GM13977 (cell line): ENCODE results near the gene WFDC11.

ENCODE experiments used
- DNase-seq: peaks from one replicate; pipeline ENCODE4 v3.0.0; 2012; ENCODE audit warnings: low spot score
- in situ Hi-C: fragments of 300-500 bp; cut with MboI; formaldehyde crosslinking; loops from one replicate; pipeline ENCODE4 v1.12.0; 2022; ENCODE audit warnings: low sequenced_read_pairs, low pct_unique_long_range_greater_than_20kb, mixed read lengths, inconsistent platforms; ENCODE audit not compliant: unreplicated experiment
- TF ChIP-seq, protein P1 (sequence below): IDR thresholded peaks from 2 replicates; pipeline ENCODE4 v1.5.1; 2012; ENCODE audit warnings: mild to moderate bottlenecking, control low read depth; ENCODE audit not compliant: insufficient read depth; ENCODE audit errors: extremely low read depth, missing control alignments

The WFDC11 gene

DNA sequence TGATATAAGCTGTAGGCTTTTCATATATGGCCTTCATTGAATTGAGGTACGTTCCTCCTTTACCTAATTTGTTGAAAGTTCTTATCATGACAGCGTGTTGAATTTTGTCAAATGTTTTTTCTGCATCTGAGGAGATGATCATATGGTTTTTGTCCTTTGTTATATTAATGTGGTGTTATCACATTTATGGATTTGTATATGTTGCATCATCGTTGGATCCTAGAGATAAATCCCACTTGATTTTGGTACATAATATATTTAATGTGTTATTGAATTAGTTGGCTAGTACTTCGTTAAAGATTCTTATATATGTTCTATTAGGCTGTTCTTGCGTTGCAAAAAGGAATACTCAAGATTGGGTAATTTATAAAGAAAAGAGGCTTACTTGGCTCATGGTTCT, 30.4 kb downstream of the WFDC11 start:
- in situ Hi-C loops = no loop called here
- no peak for DNase-seq
- TF ChIP-seq, protein P1, sequence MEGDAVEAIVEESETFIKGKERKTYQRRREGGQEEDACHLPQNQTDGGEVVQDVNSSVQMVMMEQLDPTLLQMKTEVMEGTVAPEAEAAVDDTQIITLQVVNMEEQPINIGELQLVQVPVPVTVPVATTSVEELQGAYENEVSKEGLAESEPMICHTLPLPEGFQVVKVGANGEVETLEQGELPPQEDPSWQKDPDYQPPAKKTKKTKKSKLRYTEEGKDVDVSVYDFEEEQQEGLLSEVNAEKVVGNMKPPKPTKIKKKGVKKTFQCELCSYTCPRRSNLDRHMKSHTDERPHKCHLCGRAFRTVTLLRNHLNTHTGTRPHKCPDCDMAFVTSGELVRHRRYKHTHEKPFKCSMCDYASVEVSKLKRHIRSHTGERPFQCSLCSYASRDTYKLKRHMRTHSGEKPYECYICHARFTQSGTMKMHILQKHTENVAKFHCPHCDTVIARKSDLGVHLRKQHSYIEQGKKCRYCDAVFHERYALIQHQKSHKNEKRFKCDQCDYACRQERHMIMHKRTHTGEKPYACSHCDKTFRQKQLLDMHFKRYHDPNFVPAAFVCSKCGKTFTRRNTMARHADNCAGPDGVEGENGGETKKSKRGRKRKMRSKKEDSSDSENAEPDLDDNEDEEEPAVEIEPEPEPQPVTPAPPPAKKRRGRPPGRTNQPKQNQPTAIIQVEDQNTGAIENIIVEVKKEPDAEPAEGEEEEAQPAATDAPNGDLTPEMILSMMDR = no peak

DNA sequence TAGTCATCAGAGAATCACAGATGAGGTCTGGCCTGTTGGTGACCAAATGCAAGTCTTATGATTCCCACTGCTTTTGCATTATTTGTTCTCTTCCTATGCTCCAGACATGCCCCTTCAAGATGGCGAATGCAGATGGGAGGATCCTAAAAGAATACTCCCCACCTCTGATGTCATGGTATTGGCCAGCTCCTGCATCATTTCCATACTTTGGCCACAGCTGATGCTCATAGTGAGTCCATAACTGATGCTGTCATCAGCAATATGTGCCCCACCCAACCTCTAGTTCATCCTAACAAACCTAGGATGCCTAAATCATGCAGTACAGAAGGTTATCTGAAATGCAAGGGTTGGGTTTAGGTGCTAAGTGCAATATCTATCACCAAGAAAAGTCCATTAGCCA, 33.5 kb downstream of the WFDC11 start:
- TF ChIP-seq, protein P1 = no peak
- no peak for DNase-seq
- in situ Hi-C loops = no loop called here

DNA sequence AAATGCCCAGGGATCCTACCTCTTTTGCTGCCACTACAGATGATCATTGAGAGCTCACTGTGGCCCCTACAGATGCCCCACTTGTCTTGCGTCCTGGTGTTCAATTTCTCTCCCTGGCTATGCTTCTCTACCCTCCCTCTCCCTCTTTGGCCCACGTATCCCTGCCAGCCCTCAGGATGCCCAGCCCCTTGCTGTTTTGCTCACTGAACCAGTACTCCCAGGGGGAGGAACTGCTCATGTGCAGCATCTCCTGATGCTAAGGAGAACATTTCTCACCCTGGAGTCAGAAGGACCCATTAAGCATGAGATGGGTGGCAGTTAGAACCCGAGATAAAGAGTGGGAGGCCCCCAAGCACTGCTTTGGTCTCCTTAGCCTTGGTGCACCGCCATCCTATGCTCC, 38.9 kb downstream of the WFDC11 start, which contains the start of gene WFDC9:
WFDC9 (minus strand) TSS at position 101 of the 400 bp plus-strand sequence. CDS start 21,103 bp downstream, outside the sequence.
- TF ChIP-seq, protein P1 = no peak
- in situ Hi-C loops = no loop called here

DNA sequence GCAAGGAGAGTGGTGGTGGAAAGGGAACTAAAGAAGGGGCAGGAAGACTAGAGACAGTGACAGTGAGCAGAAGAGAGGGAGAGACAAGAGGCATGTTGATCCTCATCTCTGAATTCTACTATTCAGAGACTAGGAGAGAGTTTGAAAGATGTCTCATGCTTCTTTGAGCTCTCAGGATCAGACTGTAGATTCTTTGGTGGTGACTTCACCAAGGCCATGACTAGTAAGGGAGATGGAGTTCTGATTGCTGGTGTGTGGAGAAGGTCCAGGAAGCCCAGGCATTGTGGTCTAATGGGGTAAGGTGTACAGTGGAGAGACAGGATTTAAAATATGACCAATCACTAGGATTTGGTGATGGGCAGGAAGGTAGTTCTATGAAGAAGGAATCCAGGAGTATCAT, 39.7 kb downstream of the WFDC11 start:
- in situ Hi-C loops = no loop called here
- TF ChIP-seq, protein P1 = no peak
- no peak for DNase-seq

More for the DNA sequence above, 38.9 kb downstream of the WFDC11 start, which contains the start of gene WFDC9:
- no peak for DNase-seq

DNA sequence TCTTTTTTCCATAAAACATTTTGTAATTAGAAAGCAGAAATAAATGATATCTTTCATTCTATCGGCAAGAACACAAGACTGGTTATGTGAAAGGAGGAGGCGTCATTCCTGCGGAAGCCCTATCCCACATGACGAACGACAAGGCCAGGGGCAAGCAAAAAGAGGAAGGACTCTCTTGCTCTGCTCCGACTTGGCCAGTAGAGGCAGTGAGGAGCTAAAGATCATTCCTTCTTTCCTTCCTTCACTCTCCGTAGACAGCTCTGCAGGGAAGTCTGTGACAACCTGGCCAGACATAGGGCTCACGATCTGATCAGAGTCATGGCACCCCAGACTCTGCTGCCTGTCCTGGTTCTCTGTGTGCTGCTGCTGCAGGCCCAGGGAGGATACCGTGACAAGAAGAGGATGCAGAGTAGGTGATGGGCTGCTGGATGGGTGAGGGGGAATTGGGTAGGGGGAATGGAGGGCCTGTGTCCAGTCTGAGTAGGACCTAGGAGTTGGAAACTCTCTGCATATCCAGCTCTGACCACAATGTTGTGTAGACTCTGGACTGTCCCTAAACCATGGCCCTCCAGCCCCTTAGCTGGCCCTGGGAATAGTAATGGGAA, 40.4 kb downstream of the WFDC11 start, which contains the start of gene WFDC10A:
WFDC10A (plus strand) TSS at position 244 of the 605 bp plus-strand sequence; CDS start at position 319, 75 bp downstream.
- TF ChIP-seq, protein P1 = peak; percentile 82
- peak; percentile 50 for DNase-seq
- in situ Hi-C loops = no loop called here

DNA sequence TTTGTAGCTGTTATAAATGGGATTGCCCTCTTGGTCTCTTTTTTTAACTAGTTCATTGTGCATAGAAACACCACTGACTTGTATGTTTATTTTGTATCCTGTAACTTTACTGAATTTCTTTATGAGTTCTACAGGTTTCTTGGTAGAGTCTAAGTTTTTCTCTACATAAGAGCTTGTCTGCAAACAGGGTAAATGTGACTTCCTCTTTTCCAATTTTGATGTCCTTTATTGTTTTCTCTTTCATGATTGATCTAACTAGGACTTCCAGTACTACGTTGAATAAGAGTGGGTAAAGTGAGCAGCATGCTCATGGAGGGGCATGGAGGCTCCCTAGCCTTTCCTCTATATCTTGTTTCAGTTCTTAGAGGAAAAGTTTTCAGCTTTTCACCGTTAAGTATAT, 43.5 kb downstream of the WFDC11 start:
- TF ChIP-seq, protein P1 = no peak
- in situ Hi-C loops = no loop called here
- DNase-seq = no peak

DNA sequence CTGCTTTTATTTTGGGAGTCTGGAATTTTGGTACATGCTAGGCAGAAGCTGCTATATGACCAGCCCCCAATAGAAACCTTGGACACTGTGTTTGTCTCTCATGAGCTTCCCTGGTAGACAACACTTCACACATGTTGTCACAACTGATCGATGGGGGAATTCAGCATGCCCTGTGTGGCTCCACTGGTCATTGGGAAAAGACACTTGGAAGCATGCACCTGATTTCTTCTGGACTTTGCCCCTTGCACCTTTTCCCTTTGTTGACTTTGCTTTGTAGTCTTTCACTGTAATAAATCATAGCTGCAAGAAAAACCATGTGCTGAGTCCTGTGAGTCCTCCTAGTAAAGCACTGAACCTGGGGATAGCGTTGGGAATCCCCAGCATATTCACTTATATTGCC, 48.4 kb downstream of the WFDC11 start:
- no peak for DNase-seq
- TF ChIP-seq, protein P1 = no peak
- in situ Hi-C loops = no loop called here
